HG02885 (cell line): ENCODE results near the gene HSP90AB1.

ENCODE experiments used
- ATAC-seq: cut with Tn5 transposase; IDR thresholded peaks from one replicate; pipeline ENCODE4 v1.9.1; 2021; ENCODE audit warnings: mild to moderate bottlenecking; ENCODE audit not compliant: unreplicated experiment, poor library complexity

Gene HSP90AB1

GRCh38 chr6:44246663-44247337 is at the start of gene HSP90AB1:
HSP90AB1 (plus strand) TSS chr6:44247101; CDS start chr6:44248630, 1,529 bp downstream.
- peak; percentile 66 for ATAC-seq

DNA sequence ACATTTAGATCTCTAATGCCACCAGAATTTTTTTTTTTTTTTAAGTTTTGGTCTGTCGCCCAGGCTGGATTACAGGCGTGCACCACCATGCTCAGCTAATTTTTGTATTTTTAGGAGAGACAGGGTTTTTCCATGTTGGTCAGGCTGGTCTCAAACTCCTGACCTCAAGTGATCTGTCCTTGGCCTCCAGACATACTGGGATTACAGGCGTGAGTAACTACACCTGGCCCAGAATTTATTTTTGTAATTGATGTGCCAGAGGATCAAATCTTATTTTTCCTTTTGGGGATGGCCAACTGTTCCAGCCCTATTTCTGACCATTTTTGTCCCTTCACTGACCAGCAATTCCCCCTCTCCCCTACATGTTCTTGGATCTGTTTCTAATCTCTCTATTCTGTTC is 48.2 kb upstream of the HSP90AB1 start:
- no peak for ATAC-seq

- no peak for ATAC-seq
These were observed 47.0 kb upstream of the HSP90AB1 start for GRCh38 chr6:44199883-44200282.

- ATAC-seq, result no peak
These were observed 45.7 kb upstream of the HSP90AB1 start for GRCh38 chr6:44201200-44201599.

- ATAC-seq, result no peak
These were observed 45.1 kb upstream of the HSP90AB1 start for GRCh38 chr6:44201638-44202303.

DNA sequence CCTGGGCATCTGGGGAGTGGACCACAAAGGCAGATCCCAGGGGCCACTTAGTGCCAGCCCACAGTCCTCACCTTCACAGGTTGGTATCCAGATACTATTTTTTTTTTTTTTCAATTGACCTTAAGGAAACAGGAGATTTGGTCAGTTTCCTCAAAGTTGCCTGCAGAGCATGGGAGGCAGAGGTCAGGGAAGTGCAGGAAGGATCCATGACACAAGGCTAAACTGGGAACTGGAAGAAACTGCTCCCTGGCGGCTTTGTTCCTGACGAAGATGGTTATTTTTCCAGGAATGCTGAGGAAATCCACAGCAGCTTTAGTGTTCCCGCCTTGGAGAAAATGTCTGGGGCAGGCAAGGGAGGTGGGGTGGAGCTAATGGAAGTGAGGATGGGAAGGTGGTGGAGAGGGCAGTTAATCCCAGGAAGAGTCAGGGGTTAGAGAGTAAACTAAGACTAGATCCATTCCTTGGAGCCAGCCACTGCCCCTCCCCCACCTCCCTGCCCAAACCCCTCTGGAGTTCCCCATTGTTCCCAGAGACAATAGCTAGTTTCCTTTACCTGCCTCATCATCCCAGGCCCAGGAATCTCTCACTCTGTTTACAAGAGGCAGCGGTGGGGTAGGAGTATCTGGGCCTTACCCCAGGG is 44.4 kb upstream of the HSP90AB1 start:
- ATAC-seq, result no peak

- no peak for ATAC-seq
These were observed 43.7 kb upstream of the HSP90AB1 start for GRCh38 chr6:44202972-44203750.

- no peak for ATAC-seq
These were observed 42.9 kb upstream of the HSP90AB1 start for GRCh38 chr6:44203955-44204354.

DNA sequence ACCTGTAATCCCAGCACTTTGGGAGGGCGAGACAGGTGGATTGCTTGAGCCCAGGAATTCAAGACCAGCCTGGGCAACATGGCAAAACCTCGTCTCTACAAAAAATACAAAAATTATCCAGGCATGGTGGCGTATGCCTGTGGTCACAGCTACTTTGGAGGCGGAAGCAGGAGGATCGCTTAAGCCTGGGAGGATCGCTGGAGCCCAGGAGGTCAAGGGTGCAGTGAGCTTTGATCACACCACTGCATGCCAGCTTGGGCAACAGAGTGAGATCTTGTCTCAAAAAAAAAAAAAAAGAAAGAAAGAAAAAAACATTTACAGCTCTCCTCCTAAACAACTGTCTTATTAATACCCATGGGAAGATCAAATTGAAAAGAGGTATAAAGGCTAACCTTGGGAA is 38.9 kb upstream of the HSP90AB1 start:
- ATAC-seq, result no peak

DNA sequence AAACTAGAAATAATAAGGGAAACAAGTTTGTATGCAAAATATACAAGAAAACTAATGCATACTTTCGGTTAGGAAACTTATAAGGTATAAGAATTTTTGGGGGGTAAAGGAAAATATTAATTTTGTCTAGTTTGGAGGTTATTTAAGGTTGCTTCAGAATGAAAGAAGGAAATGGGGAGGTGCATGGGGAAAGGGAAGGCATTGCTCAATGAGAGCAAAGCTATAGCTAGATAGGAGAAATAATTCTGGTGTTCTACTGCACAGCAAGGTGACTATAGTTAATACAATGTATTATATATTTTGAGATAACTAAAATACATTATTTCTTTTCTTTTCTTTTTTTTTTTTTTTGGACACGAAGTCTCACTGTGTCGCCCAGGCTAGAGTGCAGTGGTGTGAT is 35.6 kb upstream of the HSP90AB1 start:
- no peak for ATAC-seq

DNA sequence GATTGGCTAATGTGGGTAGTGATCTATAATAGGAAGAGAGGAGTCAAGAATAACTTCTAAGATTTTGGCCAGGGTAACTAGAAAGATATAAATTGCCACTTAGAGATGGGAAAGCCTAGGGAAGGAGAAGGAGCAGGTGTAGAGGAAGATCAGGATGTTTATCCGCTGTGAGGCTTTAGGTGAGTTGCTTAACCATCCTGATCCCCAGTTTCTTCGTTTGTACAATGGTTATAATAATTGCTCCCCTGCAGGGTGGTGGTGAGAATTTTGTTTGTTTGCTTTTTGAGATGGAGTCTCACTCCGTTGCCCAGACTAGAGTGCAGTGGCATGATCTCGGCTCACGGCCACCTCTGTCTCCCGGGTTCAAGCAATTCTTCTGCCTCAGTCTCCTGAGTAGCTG is 32.6 kb upstream of the HSP90AB1 start:
- no peak for ATAC-seq

- no peak for ATAC-seq
These were observed 30.1 kb upstream of the HSP90AB1 start, which contains the start of gene MYMX for GRCh38 chr6:44216677-44217331. MYMX (plus strand) TSS chr6:44216926; CDS start chr6:44217472, 546 bp downstream.

GRCh38 chr6:44217332-44218143 is 29.4 kb upstream of the HSP90AB1 start:
- ATAC-seq, result no peak

GRCh38 chr6:44219053-44219814 is 27.7 kb upstream of the HSP90AB1 start:
- ATAC-seq, result peak; percentile 58

GRCh38 chr6:44219815-44220784 is 26.8 kb upstream of the HSP90AB1 start:
- no peak for ATAC-seq

DNA sequence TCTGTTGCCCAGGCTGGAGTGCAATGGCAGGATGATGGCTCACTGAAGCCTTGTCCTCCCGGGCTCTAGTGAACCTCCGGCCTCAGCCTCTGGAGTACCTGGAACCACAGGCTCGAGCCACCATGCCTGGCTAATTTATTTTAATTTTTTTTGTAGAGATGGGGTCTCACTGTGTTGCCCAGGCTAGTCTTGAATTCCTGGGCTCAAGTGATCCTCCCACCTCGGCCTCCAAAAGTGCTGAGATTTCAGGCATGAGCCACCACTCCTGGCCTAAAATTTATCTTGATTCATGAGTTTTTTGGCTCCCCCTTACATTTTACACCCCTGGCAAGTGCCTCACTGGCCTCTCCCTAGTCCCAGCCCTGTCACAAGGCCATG is 26.0 kb upstream of the HSP90AB1 start:
- ATAC-seq, result no peak

GRCh38 chr6:44221291-44221960 is 25.5 kb upstream of the HSP90AB1 start:
- peak; percentile 50 for ATAC-seq
